ENCODE results near the gene HLA-C.
"Not testable (repeated sequence)": the region's sequence is repeated elsewhere in the genome, so short reads cannot be mapped to it uniquely, and the experiment has no call there.

DNA sequence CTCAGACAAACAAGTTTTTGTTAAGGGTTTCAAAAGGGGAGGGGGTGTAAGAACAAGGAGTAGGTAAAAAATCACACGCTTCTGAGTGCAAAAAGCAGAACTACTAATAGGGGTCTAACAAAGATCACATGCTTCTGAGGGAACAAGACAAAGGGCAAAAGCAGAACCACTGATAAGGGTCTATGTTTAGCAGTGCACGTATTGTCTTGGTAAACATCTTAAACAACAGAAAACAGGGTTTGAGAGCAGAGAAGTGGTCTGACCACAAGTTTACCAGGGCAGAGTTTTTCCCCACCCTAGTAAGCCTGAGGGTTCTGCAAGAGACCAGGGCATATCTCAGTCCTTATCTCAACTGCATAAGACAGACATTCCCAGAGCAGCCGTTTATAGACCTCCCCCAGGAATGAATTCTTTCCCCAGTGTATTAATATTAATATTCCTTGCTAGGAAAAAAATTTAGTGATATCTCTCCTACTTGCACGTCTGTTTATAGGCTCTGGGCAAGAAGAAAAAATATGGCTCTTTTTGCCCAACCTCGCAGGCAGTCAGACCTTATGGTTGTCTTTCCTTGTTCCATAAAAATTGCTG lies 8.5 kb downstream of the HLA-C start:
- TF ChIP-seq, protein P1, sequence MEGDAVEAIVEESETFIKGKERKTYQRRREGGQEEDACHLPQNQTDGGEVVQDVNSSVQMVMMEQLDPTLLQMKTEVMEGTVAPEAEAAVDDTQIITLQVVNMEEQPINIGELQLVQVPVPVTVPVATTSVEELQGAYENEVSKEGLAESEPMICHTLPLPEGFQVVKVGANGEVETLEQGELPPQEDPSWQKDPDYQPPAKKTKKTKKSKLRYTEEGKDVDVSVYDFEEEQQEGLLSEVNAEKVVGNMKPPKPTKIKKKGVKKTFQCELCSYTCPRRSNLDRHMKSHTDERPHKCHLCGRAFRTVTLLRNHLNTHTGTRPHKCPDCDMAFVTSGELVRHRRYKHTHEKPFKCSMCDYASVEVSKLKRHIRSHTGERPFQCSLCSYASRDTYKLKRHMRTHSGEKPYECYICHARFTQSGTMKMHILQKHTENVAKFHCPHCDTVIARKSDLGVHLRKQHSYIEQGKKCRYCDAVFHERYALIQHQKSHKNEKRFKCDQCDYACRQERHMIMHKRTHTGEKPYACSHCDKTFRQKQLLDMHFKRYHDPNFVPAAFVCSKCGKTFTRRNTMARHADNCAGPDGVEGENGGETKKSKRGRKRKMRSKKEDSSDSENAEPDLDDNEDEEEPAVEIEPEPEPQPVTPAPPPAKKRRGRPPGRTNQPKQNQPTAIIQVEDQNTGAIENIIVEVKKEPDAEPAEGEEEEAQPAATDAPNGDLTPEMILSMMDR (IDR thresholded peaks at IDR 0.05): not testable (repeated sequence)
- not testable (repeated sequence) for TF ChIP-seq POLR2AphosphoS5, POLR2A (IDR thresholded peaks at IDR 0.05)

Data from breast epithelium (tissue), 3 donors.